HepG2 (cell line): ENCODE results near the gene COMMD7. TPM values are rescaled to one million over a fixed set of nuclear protein-coding genes. Genes with fewer than 3 reads are reported as not detected.

Experiments
- ARHGAP35 ChIP-seq: sonication (generic); formaldehyde crosslinking; IDR thresholded peaks from 2 replicates; pipeline ENCODE4 v1.9.0; 2022; ENCODE audit warnings: mild to moderate bottlenecking, inconsistent platforms, moderate library complexity, missing genetic modification reagents, borderline replicate concordance
- CBX1 ChIP-seq: IDR thresholded peaks from one replicate; pipeline ENCODE4 v1.6.1; 2016; ENCODE audit warnings: antibody characterized with exemption, low read depth
- HIVEP1 ChIP-seq: sonication (generic); formaldehyde crosslinking; IDR thresholded peaks from 2 replicates; pipeline ENCODE4 v1.4.0; 2020; ENCODE audit warnings: mild to moderate bottlenecking, missing genetic modification reagents
- HNRNPK ChIP-seq: fragments of 200-400 bp; formaldehyde crosslinking; IDR thresholded peaks from 2 replicates; pipeline ENCODE4 v1.6.1; 2018; ENCODE audit warnings: low read length, low read depth, moderate library complexity, mild to moderate bottlenecking; ENCODE audit not compliant: poor library complexity, severe bottlenecking
- MTA3 ChIP-seq: sonication (generic); formaldehyde crosslinking; IDR thresholded peaks from 2 replicates; pipeline ENCODE4 v1.4.0; 2020; ENCODE audit warnings: missing genetic modification reagents
- NCOA2 ChIP-seq: sonication (generic); formaldehyde crosslinking; IDR thresholded peaks from 2 replicates; pipeline ENCODE4 v1.8.0; 2022; ENCODE audit warnings: inconsistent platforms
- NFE2L1 ChIP-seq: sonication (generic); formaldehyde crosslinking; IDR thresholded peaks from 2 replicates; pipeline ENCODE4 v1.4.0; 2020; ENCODE audit warnings: missing genetic modification reagents, mild to moderate bottlenecking, borderline replicate concordance
- NPAS2 ChIP-seq: sonication (generic); formaldehyde crosslinking; IDR thresholded peaks from 2 replicates; pipeline ENCODE4 v1.8.0; 2022; ENCODE audit warnings: mild to moderate bottlenecking, missing genetic modification reagents, borderline replicate concordance
- PAX8 ChIP-seq: sonication (generic); formaldehyde crosslinking; IDR thresholded peaks from 2 replicates; pipeline ENCODE4 v1.8.0; 2022; ENCODE audit warnings: mild to moderate bottlenecking, missing genetic modification reagents, borderline replicate concordance
- PHF5A ChIP-seq: IDR thresholded peaks from one replicate; pipeline ENCODE4 v1.6.1; 2018; ENCODE audit warnings: low read depth, missing genetic modification reagents; ENCODE audit not compliant: unreplicated experiment
- SALL2 ChIP-seq: sonication (generic); formaldehyde crosslinking; IDR thresholded peaks from 2 replicates; pipeline ENCODE4 v1.8.1; 2023; ENCODE audit warnings: mild to moderate bottlenecking, missing genetic modification reagents, inconsistent platforms
- ZBTB42 ChIP-seq: sonication (generic); formaldehyde crosslinking; IDR thresholded peaks from 2 replicates; pipeline ENCODE4 v1.5.0; 2020; ENCODE audit warnings: mild to moderate bottlenecking, missing genetic modification reagents
- ZNF121 ChIP-seq: sonication (generic); formaldehyde crosslinking; IDR thresholded peaks from 2 replicates; pipeline ENCODE4 v1.5.0; 2020; ENCODE audit warnings: mild to moderate bottlenecking, missing genetic modification reagents
- ZNF296 ChIP-seq: sonication (generic); formaldehyde crosslinking; conservative IDR thresholded peaks from 2 replicates; pipeline ENCODE4 v1.5.0; 2020; ENCODE audit warnings: mild to moderate bottlenecking, missing genetic modification reagents
- ZNF329 ChIP-seq: sonication (generic); formaldehyde crosslinking; IDR thresholded peaks from 2 replicates; pipeline ENCODE4 v1.9.0; 2021; ENCODE audit warnings: low read depth, mild to moderate bottlenecking, missing genetic modification reagents
- ZNF484 ChIP-seq: sonication (generic); formaldehyde crosslinking; IDR thresholded peaks from 2 replicates; pipeline ENCODE4 v1.5.1; 2020; ENCODE audit warnings: mild to moderate bottlenecking, low read depth, missing genetic modification reagents, borderline replicate concordance
- ZNF777 ChIP-seq: sonication (generic); formaldehyde crosslinking; IDR thresholded peaks from 2 replicates; pipeline ENCODE4 v1.4.0; 2020; ENCODE audit warnings: missing genetic modification reagents
- ZSCAN22 ChIP-seq: sonication (generic); formaldehyde crosslinking; IDR thresholded peaks from 2 replicates; pipeline ENCODE4 v1.4.0; 2020; ENCODE audit warnings: mild to moderate bottlenecking, missing genetic modification reagents
- polyA plus RNA-seq, 8 experiments: library from polyadenylated mRNA; depleted of rRNA in 3 of 8; stranded (reverse) in 7 of 8; unstranded in 1 of 8; fragments of >200 nt; fragmentation: Illumina TruSeq in 4 of 8; extraction: Trizol in 4 of 8; gene quantifications; 2 replicates each; pipeline versions ENCODE4 v1.2.1 to v1.2.3, GENCODE V29; 2011 to 2016; ENCODE audit warnings: low read depth in 4 of 8, missing spikeins in 1 of 8, mixed read lengths in 1 of 8; ENCODE audit not compliant: insufficient read depth in 1 of 8
- total RNA-seq, 5 experiments: library from RNA; depleted of rRNA; stranded (reverse); fragments of >200 nt; fragmentation: Illumina TruSeq; extraction: Trizol; gene quantifications; 2 replicates each; pipeline ENCODE4 v1.2.3, GENCODE V29; 2016; ENCODE audit warnings: low read depth in 1 of 5
- TF ChIP-seq, protein P1 (sequence below): sonication (generic); formaldehyde crosslinking; IDR thresholded peaks from 2 replicates; pipeline ENCODE4 v1.5.1; 2020; ENCODE audit warnings: missing genetic modification reagents, mild to moderate bottlenecking, borderline replicate concordance
- TF ChIP-seq, protein P2 (sequence below), 2 experiments: sonication (generic) in 1 of 2; formaldehyde crosslinking in 1 of 2; IDR thresholded peaks; 2 replicates each; pipeline versions ENCODE4 v1.4.0 to v1.6.1; 2016 to 2020; ENCODE audit warnings: borderline replicate concordance in 1 of 2, low read depth in 1 of 2, mild to moderate bottlenecking in 1 of 2, missing genetic modification reagents in 1 of 2
- TF ChIP-seq, protein P3 (sequence below): sonication (generic); formaldehyde crosslinking; IDR thresholded peaks from 2 replicates; pipeline ENCODE4 v1.4.0; 2020; ENCODE audit warnings: missing genetic modification reagents

Gene COMMD7
- total and polyA plus RNA-seq, 2 of the 13 experiments (the other 11 are each of a cell fraction or from before 2014, with no cell fraction given) = 42.1 to 53.3 TPM

DNA sequence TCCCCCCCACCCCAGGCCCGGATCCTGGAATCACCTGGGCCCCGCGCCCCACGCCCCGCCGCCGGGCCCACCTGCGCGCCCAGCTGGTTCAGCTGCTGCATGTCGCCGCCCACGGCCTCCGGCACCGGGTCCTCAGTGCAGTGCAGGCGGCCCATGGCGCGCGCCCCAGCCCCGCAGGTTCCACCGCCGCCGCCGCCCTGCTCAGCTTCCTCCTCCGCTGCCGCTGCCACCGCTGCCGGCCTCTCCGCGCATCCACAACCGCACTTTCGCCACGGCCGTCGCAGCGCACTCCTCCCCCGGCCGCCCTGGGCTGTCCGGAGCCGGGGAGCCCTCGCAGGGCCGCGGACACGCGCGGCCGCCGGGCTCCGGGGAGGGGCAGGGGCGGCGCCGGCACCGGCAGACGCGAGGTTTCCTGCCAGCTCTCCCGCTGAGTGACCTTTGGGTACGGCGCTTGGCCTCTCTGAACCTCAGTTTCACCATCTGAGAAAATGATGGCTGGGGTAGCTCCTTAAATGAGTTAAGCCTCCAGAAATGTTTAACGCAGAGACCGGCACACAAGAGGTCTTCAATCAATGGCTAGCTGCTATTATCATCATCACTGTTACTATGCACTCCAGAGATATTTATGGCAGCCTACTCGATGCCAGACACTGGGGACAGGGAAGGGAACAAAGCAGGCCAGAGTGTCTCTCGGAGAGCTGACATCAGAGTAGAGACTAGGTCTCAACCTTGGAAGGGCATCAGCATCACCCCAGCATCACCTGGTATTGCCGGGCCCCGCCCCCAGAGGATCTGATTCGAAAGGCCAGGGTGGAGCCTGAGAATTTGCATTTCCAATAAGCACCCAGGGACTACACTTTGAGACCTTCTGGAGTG is at the start of gene COMMD7 (continued):
- TF ChIP-seq PAX8 (CRISPR knock-in tag) (no peak; the same call in 1 of the 2 replicates), ZBTB42 (no peak), PHF5A (CRISPR knock-in tag) (no peak), NCOA2 (no peak), SALL2 (CRISPR knock-in tag) (peak; percentile 90; the same call in 1 of the 2 replicates), CBX1 (no peak), HNRNPK (peak; percentile 62), NFE2L1 (CRISPR knock-in tag) (no peak), ZNF121 (no peak), HIVEP1 (no peak), ZNF777 (CRISPR knock-in tag) (peak; percentile 93), ZNF484 (no peak), ZNF296 (no peak), NPAS2 (CRISPR knock-in tag) (no peak), ZNF329 (no peak), ARHGAP35 (CRISPR knock-in tag) (no peak), ZSCAN22 (no peak), MTA3 (no peak)
- TF ChIP-seq, protein P1, sequence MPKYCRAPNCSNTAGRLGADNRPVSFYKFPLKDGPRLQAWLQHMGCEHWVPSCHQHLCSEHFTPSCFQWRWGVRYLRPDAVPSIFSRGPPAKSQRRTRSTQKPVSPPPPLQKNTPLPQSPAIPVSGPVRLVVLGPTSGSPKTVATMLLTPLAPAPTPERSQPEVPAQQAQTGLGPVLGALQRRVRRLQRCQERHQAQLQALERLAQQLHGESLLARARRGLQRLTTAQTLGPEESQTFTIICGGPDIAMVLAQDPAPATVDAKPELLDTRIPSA = peak; percentile 54; the same call in 1 of the 2 replicates
- TF ChIP-seq, protein P2, sequence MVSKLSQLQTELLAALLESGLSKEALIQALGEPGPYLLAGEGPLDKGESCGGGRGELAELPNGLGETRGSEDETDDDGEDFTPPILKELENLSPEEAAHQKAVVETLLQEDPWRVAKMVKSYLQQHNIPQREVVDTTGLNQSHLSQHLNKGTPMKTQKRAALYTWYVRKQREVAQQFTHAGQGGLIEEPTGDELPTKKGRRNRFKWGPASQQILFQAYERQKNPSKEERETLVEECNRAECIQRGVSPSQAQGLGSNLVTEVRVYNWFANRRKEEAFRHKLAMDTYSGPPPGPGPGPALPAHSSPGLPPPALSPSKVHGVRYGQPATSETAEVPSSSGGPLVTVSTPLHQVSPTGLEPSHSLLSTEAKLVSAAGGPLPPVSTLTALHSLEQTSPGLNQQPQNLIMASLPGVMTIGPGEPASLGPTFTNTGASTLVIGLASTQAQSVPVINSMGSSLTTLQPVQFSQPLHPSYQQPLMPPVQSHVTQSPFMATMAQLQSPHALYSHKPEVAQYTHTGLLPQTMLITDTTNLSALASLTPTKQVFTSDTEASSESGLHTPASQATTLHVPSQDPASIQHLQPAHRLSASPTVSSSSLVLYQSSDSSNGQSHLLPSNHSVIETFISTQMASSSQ (IDR thresholded peaks at IDR 0.05; ENCODE audit: low read depth) = no peak
- TF ChIP-seq, protein P2 (CRISPR knock-in tag; IDR thresholded peaks at IDR 0.05; ENCODE audit: borderline replicate concordance) = no peak
- TF ChIP-seq, protein P3, sequence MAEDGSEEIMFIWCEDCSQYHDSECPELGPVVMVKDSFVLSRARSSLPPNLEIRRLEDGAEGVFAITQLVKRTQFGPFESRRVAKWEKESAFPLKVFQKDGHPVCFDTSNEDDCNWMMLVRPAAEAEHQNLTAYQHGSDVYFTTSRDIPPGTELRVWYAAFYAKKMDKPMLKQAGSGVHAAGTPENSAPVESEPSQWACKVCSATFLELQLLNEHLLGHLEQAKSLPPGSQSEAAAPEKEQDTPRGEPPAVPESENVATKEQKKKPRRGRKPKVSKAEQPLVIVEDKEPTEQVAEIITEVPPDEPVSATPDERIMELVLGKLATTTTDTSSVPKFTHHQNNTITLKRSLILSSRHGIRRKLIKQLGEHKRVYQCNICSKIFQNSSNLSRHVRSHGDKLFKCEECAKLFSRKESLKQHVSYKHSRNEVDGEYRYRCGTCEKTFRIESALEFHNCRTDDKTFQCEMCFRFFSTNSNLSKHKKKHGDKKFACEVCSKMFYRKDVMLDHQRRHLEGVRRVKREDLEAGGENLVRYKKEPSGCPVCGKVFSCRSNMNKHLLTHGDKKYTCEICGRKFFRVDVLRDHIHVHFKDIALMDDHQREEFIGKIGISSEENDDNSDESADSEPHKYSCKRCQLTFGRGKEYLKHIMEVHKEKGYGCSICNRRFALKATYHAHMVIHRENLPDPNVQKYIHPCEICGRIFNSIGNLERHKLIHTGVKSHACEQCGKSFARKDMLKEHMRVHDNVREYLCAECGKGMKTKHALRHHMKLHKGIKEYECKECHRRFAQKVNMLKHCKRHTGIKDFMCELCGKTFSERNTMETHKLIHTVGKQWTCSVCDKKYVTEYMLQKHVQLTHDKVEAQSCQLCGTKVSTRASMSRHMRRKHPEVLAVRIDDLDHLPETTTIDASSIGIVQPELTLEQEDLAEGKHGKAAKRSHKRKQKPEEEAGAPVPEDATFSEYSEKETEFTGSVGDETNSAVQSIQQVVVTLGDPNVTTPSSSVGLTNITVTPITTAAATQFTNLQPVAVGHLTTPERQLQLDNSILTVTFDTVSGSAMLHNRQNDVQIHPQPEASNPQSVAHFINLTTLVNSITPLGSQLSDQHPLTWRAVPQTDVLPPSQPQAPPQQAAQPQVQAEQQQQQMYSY (CRISPR knock-in tag) = peak; percentile 76
